ENCODE results near the gene TYRO3. TPM values are rescaled to one million over a fixed set of nuclear protein-coding genes. Genes with fewer than 3 reads are reported as not detected.

The TYRO3 gene
- total RNA-seq, 1 donor from 2014 or later: 28.5 TPM

DNA sequence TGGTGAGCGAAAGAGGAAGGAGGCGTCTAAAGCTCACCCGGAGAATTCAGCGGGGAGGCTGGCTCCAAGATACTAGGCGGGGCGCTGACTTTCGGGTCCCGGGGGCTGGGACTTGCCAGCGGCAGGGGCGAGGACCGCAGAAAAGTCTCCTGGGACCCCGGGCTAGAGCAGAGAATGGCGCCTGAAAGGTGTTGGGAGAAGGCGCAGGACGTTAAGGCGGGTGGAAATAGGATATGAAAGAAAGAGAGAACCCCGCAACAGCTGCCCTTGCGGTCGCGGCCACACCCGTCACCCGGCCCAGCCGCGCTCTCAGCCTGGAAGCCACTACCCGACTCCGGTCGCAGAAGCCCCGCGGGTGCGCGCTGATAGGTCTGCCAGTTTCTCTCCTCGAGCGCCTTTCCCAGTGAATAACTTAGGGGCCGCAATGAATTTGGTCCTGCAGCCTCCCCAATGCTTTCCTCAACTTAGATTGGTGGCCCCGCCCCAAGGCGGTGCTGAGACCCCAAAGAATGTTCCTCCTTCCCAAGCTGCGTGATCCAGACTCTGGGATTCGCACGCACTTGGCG is 46.0 kb upstream of the TYRO3 start:
- peaks cover 14% of the 10 kb centered on the region for H3K4me1 ChIP-seq (ENCODE audit: insufficient read depth, low read length)
- Mint-ChIP-seq H3K27me3 (ENCODE audit: low read depth, unreplicated experiment) (peaks cover 55% of the 10 kb centered on the region), H3K4me3 (ENCODE audit: unreplicated experiment) (no peak overlapping the region), H3K9me3 (ENCODE audit: unreplicated experiment) (peaks cover 2% of the 10 kb centered on the region), H3K27ac (ENCODE audit: unreplicated experiment) (peak overlapping the region; percentile 81), H3K36me3 (ENCODE audit: low read depth, unreplicated experiment) (peaks cover 14% of the 10 kb centered on the region), H3K4me1 (ENCODE audit: low read depth, unreplicated experiment) (no peaks in the 10 kb centered on the region)
- FAIRE-seq: no peak
- H3K27me3 ChIP-seq (ENCODE audit: insufficient read depth, low read length): peaks cover 35% of the 10 kb centered on the region
- no peak for DNase-seq (ENCODE audit: low read depth)
- TF ChIP-seq, protein P1, sequence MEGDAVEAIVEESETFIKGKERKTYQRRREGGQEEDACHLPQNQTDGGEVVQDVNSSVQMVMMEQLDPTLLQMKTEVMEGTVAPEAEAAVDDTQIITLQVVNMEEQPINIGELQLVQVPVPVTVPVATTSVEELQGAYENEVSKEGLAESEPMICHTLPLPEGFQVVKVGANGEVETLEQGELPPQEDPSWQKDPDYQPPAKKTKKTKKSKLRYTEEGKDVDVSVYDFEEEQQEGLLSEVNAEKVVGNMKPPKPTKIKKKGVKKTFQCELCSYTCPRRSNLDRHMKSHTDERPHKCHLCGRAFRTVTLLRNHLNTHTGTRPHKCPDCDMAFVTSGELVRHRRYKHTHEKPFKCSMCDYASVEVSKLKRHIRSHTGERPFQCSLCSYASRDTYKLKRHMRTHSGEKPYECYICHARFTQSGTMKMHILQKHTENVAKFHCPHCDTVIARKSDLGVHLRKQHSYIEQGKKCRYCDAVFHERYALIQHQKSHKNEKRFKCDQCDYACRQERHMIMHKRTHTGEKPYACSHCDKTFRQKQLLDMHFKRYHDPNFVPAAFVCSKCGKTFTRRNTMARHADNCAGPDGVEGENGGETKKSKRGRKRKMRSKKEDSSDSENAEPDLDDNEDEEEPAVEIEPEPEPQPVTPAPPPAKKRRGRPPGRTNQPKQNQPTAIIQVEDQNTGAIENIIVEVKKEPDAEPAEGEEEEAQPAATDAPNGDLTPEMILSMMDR (IDR thresholded peaks at IDR 0.05; ENCODE audit: insufficient read depth, low read depth, low read length): no peak
- TF ChIP-seq EZH2 (IDR thresholded peaks at IDR 0.05; ENCODE audit: insufficient read depth, low read length): no peak
- no peak overlapping the region for H3K27ac ChIP-seq (ENCODE audit: low read depth, low read length)
- H2AFZ ChIP-seq (ENCODE audit: low read depth, low read length): peak overlapping the region; percentile 45
- no peaks in the 10 kb centered on the region for H3K79me2 ChIP-seq (ENCODE audit: insufficient read depth, low read length)
- no peaks in the 10 kb centered on the region for H4K20me1 ChIP-seq (ENCODE audit: insufficient read depth, low read length)
- H3K4me2 ChIP-seq (ENCODE audit: low read length): peak overlapping the region; percentile 73
- H3K9ac ChIP-seq (ENCODE audit: low read length): no peak overlapping the region
- no peaks in the 10 kb centered on the region for H3K9me3 ChIP-seq (ENCODE audit: insufficient read depth, low read depth, low read length)
- H3K36me3 ChIP-seq (ENCODE audit: insufficient read depth, low read length): no peaks in the 10 kb centered on the region
- H3K4me3 ChIP-seq (ENCODE audit: insufficient read depth, low read depth, low read length): peak overlapping the region; percentile 36

DNA sequence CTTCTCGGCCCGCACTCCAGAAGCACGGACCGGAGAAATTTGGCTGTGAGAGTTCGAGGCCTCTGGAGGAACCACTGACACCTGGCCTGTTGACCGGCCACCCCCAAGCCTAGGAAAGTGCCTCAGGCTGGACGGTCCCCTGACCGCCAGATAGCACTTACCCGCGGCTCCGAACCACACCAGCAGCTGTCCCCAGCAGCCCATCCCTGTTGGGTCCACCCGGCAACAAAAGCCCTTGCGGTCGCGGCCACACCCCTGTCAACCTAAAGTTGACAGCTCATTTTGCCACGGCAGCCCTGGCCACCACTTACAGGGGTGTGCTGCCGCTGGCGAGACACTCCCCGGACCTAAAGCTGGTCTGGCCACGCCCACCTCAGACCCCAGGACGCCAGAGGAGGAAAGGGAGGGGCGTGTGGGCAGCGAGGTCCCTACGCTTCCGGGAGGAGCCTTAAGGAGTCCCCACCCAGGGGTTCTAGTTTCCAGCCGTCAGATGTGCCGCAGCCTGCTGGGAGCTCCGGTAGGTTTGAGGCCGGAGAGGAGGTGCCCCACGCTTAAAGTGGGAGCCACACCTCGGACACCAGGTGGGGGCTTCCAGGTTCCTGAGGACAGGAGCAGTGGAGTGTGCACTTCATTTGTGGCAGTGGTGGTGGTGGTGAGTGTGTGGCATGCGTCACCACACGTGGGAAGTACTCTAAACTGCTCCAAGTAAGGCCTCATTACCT is 45.3 kb upstream of the TYRO3 start, which contains the start of gene LTK:
Gene LTK (minus strand): TSS at position 322 of the 722 bp plus-strand sequence. CDS start 118 bp downstream, at position 204.
- H3K4me1 Mint-ChIP-seq (ENCODE audit: low read depth, unreplicated experiment): no peaks in the 10 kb centered on the region
- peaks cover 2% of the 10 kb centered on the region for H3K9me3 Mint-ChIP-seq (ENCODE audit: unreplicated experiment)
- H4K20me1 ChIP-seq (ENCODE audit: insufficient read depth, low read length): no peaks in the 10 kb centered on the region
- H3K9ac ChIP-seq (ENCODE audit: low read length): no peak within 1 kb of the TSS
- H3K27ac ChIP-seq (ENCODE audit: low read depth, low read length): no peak within 1 kb of the TSS
- H2AFZ ChIP-seq (ENCODE audit: low read depth, low read length): peak within 1 kb of the TSS; percentile 45
- H3K9me3 ChIP-seq (ENCODE audit: insufficient read depth, low read depth, low read length): no peaks in the 10 kb centered on the region
- TF ChIP-seq, protein P1 (IDR thresholded peaks at IDR 0.05; ENCODE audit: insufficient read depth, low read depth, low read length): no peak
- peak; percentile 27 for TF ChIP-seq EZH2 (IDR thresholded peaks at IDR 0.05; ENCODE audit: insufficient read depth, low read length)
- peak within 1 kb of the TSS; percentile 81 for H3K27ac Mint-ChIP-seq (ENCODE audit: unreplicated experiment)
- H3K4me3 ChIP-seq (ENCODE audit: insufficient read depth, low read depth, low read length): peak within 1 kb of the TSS; percentile 36
- H3K4me2 ChIP-seq (ENCODE audit: low read length): peak within 1 kb of the TSS; percentile 73
- H3K4me1 ChIP-seq (ENCODE audit: insufficient read depth, low read length): peaks cover 14% of the 10 kb centered on the region
- DNase-seq (ENCODE audit: low read depth): no peak
- peaks cover 14% of the 10 kb centered on the region for H3K36me3 Mint-ChIP-seq (ENCODE audit: low read depth, unreplicated experiment)
- peaks cover 34% of the 10 kb centered on the region for H3K27me3 ChIP-seq (ENCODE audit: insufficient read depth, low read length)
- H3K27me3 Mint-ChIP-seq (ENCODE audit: low read depth, unreplicated experiment): peaks cover 49% of the 10 kb centered on the region
- H3K4me3 Mint-ChIP-seq (ENCODE audit: unreplicated experiment): no peak within 1 kb of the TSS
- H3K79me2 ChIP-seq (ENCODE audit: insufficient read depth, low read length): no peaks in the 10 kb centered on the region
- no peak for FAIRE-seq
- no peaks in the 10 kb centered on the region for H3K36me3 ChIP-seq (ENCODE audit: insufficient read depth, low read length)
